Lower leg skin (tissue), 4 donors: Measurements from ENCODE around the gene EPHA10. TPM values are rescaled to one million over a fixed set of nuclear protein-coding genes. Genes with fewer than 3 reads are reported as not detected.
A peak's percentile ranks its signal among the peaks of the same experiment; 100 is the strongest.

ENCODE experiments used
- DNase-seq, 2 donors: peaks; one replicate each; pipeline ENCODE4 v3.0.0-alpha.2; 2019; ENCODE audit warnings: low spot score in 2 of 2
- H3K4me3 ChIP-seq: fragments of 200-600 bp; sonication (generic); 2 replicates; pipeline ENCODE4 v1.5.1; 2017; ENCODE audit warnings: mild to moderate bottlenecking, low read depth; ENCODE audit not compliant: poor library complexity, severe bottlenecking
- POLR2A ChIP-seq, 2 donors: fragments of 450-650 bp; IDR thresholded peaks; one replicate each; pipeline ENCODE4 v1.6.1; 2016 to 2017; ENCODE audit warnings: antibody characterized with exemption in 2 of 2, mild to moderate bottlenecking in 1 of 2, moderate library complexity in 1 of 2
- WGBS, 2 donors: methylation state at CpG; one replicate each; pipeline ENCODE4 v1.1.5; 2018; 5-methylcytosine and 5-hydroxymethylcytosine counted together
- intact Hi-C: fragments of 100-400 bp; cut with DNase I; formaldehyde crosslinking; loops from one replicate; pipeline ENCODE4 v1.15.0; 2023; ENCODE audit warnings: low total_unique reads
- total RNA-seq, 4 donors: library from RNA; depleted of rRNA; stranded (reverse); fragments of >200 nt; gene quantifications; one replicate each; pipeline ENCODE4 v1.1.0, GENCODE V29; 2016
- TF ChIP-seq, protein P1 (sequence below), 3 donors: fragments of 450-650 bp; IDR thresholded peaks; one replicate each; pipeline ENCODE4 v1.5.1; 2016; ENCODE audit warnings: antibody characterized with exemption in 3 of 3, mild to moderate bottlenecking in 3 of 3, moderate library complexity in 2 of 3

The EPHA10 gene
- 1 to 10 TPM in 1 of 4 donors, under 1 TPM in 1, not detected in 2; 0.37 to 1.5 TPM for total RNA-seq

DNA sequence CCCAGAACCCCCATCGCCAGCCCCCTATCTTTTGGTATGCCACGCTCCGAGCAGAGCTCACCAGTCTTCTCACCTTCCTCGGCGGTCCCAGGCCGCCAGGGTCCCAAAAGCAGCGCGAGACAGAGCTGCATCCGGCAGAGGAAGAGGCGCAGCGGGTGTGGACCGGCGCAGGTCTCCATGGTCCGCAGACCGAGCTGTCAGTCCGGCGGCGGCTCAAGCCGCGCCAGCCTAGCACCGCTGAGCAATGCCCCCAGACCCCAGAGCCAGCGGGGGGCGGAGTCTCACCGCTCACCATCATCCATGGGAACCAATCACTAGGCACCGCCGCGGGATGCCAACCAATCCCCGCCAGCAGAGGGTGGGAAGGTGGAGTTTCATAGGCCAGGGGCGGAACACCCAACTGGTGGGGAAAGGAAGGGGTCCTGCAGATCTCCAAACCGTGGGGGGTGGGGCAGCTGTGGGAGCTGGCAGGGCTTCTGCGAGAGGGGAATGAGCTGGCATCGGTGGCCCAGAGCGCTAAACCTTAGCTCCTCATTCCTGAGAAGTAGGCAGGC, at the start of gene EPHA10:
Gene EPHA10 (minus strand): TSS at position 233 of the 554 bp plus-strand sequence. CDS start 54 bp downstream, at position 179.
- DNase-seq, result peak in 1 of 2 donors; percentile 73
- intact Hi-C loops, result no loop called here
- TF ChIP-seq, protein P1, sequence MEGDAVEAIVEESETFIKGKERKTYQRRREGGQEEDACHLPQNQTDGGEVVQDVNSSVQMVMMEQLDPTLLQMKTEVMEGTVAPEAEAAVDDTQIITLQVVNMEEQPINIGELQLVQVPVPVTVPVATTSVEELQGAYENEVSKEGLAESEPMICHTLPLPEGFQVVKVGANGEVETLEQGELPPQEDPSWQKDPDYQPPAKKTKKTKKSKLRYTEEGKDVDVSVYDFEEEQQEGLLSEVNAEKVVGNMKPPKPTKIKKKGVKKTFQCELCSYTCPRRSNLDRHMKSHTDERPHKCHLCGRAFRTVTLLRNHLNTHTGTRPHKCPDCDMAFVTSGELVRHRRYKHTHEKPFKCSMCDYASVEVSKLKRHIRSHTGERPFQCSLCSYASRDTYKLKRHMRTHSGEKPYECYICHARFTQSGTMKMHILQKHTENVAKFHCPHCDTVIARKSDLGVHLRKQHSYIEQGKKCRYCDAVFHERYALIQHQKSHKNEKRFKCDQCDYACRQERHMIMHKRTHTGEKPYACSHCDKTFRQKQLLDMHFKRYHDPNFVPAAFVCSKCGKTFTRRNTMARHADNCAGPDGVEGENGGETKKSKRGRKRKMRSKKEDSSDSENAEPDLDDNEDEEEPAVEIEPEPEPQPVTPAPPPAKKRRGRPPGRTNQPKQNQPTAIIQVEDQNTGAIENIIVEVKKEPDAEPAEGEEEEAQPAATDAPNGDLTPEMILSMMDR (IDR thresholded peaks at IDR 0.05), result no peak
- TF ChIP-seq POLR2A (IDR thresholded peaks at IDR 0.05), result no peak
- WGBS, 2 donors, result 3 to 5% methylated on average over 18 to 32 of the region's 33 CpGs
- no peak within 1 kb of the TSS for H3K4me3 ChIP-seq

DNA sequence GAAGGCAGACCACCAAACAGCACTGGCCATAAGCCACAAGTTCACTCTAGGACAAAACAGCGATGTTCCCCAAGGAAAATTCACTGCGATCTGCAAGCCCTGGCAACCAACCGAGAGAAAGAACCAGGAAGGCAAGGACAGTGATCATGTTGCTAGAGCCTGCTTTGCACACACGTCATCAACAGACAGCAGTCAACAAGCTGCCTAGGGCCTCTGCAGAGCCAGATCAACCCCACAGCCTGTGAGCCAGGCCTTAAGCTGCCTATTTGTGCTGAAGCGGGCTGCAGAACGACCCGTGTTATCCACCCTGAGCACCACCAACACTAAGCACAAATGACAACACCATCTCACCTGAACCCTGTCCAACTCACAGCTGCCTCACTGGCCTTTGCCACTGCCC, 49.3 kb upstream of the EPHA10 start:
- no peak for DNase-seq
- no peak for TF ChIP-seq POLR2A (IDR thresholded peaks at IDR 0.05)
- no peak overlapping the region for H3K4me3 ChIP-seq
- intact Hi-C loops, result no loop called here
- WGBS, 2 donors, result 54 to 82% methylated on average over 7 of the region's 7 CpGs

DNA sequence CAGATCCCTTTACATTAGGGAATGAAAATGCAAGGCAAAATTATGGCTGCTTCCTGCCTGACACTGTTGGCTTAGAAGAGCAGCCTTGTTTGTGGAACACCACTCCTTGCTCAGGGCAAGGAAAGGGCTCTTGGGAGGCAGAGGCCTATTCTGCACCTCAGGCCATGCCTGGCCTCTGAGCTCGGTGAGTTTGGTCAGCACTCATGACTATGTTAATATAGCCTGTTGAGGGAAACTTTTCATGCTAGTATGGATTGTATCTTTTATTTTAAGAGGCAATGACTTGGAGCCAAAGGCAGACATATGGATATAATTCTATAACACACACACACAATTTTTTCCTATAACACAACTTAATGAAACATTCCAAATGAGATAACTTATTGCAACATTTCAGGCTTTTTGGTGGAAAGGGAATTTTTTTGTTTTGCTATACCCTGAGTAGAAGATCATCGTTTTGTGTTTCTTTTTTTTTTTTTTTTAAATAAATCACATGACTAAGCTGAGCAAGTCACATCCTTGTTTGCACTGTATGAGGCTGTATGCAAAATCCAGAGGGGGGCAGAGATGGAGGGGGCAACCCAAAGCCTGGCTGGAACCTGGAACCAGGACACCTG, 48.7 kb upstream of the EPHA10 start:
- intact Hi-C loops, result no loop called here
- no peak for DNase-seq
- WGBS, 2 donors, result 60 to 70% methylated on average over 2 of the region's 2 CpGs
- no peak overlapping the region for H3K4me3 ChIP-seq
- TF ChIP-seq POLR2A (IDR thresholded peaks at IDR 0.05), result no peak
- TF ChIP-seq, protein P1 (IDR thresholded peaks at IDR 0.05), result no peak

DNA sequence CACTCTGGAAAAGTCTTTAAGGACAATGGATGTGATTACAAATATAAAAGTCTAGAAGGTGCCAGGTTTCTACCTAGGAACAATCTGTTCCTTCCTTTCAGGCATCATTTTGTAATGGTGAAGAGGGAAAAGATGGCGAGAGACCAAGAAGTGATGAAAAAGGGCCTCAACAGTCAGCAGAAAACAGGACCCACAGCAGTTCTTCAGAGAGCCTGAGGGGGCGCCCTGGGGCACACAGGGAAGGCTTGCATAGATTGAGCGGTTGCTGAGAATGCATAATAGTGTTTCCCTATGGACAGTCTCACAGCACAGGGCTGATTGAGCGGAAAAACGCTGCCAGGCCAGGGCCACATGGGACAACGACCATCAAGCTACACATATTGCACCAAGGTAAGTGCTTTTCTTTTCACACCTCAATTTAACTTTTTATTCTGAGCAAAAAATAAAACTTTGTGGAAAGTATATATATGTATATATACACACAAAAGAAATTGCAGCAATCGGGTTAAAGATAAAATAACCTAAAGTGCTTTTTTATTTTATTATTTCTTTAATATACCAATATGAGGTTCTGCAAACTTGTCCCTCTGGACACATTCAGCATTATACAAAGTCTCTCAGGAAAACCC, 46.2 kb upstream of the EPHA10 start:
- peak; percentile 46 to 86 for DNase-seq
- no peak overlapping the region for H3K4me3 ChIP-seq
- TF ChIP-seq, protein P1 (IDR thresholded peaks at IDR 0.05), result peak in 1 of 3 donors; percentile 20
- TF ChIP-seq POLR2A (IDR thresholded peaks at IDR 0.05), result no peak
- intact Hi-C loops, result no loop called here
- WGBS, 2 donors, result 34 to 42% methylated on average over 7 of the region's 7 CpGs

DNA sequence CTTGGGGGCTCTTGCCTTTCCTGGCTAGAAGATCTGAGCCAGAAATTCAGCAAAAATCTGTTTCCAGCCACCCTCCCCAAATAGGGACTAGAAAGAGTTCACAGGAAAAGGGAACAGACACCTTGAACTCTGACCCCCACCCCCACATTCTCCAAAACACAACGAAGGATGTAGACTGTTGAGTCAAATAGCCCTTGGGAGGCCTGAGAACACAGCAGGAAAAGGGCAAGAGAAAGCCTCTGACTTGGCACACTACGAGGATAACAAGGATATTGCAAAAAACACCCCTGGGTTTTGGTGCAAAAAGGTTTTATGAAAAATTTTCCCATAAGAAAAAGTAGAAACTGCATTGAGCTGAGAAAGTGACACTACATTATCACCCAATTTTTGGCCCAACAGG, 45.0 kb upstream of the EPHA10 start:
- H3K4me3 ChIP-seq, result no peak overlapping the region
- no peak for DNase-seq
- TF ChIP-seq, protein P1 (IDR thresholded peaks at IDR 0.05), result no peak
- TF ChIP-seq POLR2A (IDR thresholded peaks at IDR 0.05), result no peak
- intact Hi-C loops, result no loop called here
- WGBS, 2 donors, result 41 to 49% methylated on average over 2 of the region's 2 CpGs
